ENCODE results near the gene SMIM15.

Gene SMIM15

GRCh38 chr5:61115968-61116367, 46.3 kb downstream of the SMIM15 start:
- no peak overlapping the region for H3K9ac ChIP-seq (ENCODE audit: low read length)
- H3F3A ChIP-seq (ENCODE audit: insufficient read depth, low read length): no peaks in the 10 kb centered on the region
- TF ChIP-seq EZH2phosphoT487 (IDR thresholded peaks at IDR 0.05; ENCODE audit: low read length): no peak
- TF ChIP-seq EZH2 (optimal IDR thresholded peaks at IDR 0.05; ENCODE audit: low read depth, low read length): no peak
- TF ChIP-seq CTCF (IDR thresholded peaks at IDR 0.05; ENCODE audit: low read length): no peak
- DNase-seq: peak; percentile 70
- no peaks in the 10 kb centered on the region for H3K9me3 ChIP-seq (replicated peaks; ENCODE audit: insufficient read depth, low read length)
- H3K79me2 ChIP-seq (ENCODE audit: low read length): no peaks in the 10 kb centered on the region
- no peak overlapping the region for H3K27ac ChIP-seq (ENCODE audit: low read length)
- no peaks in the 10 kb centered on the region for H3K36me3 ChIP-seq (replicated peaks; ENCODE audit: insufficient read depth, low read length)
- H3K27me3 ChIP-seq (replicated peaks; ENCODE audit: insufficient read depth, low read length): no peaks in the 10 kb centered on the region
- H4K20me1 ChIP-seq (ENCODE audit: insufficient read depth, low read length): no peaks in the 10 kb centered on the region
- no peak overlapping the region for H2AFZ ChIP-seq (ENCODE audit: low read length)
- no peaks in the 10 kb centered on the region for H3K9me2 ChIP-seq (replicated peaks; ENCODE audit: insufficient read depth, low read length)
- H3K4me2 ChIP-seq (ENCODE audit: low read depth, low read length): no peak overlapping the region
- H3K4me3 ChIP-seq (ENCODE audit: low read length): no peak overlapping the region
- 0 out of 2 replicates have a peak, but pooled peaks cover 4% of the 10 kb centered on the region for H3K4me1 ChIP-seq (ENCODE audit: low read length)

- DNase-seq: no peak
- Histone ChIP-seq H3K9me2 (replicated peaks; ENCODE audit: insufficient read depth, low read length) (no peaks in the 10 kb centered on the region), H3K27me3 (replicated peaks; ENCODE audit: insufficient read depth, low read length) (no peaks in the 10 kb centered on the region), H3K4me2 (ENCODE audit: low read depth, low read length) (no peak overlapping the region), H4K20me1 (ENCODE audit: insufficient read depth, low read length) (no peaks in the 10 kb centered on the region), H3K4me3 (ENCODE audit: low read length) (no peak overlapping the region), H3F3A (ENCODE audit: insufficient read depth, low read length) (no peaks in the 10 kb centered on the region), H2AFZ (ENCODE audit: low read length) (no peak overlapping the region), H3K79me2 (ENCODE audit: low read length) (no peaks in the 10 kb centered on the region), H3K9me3 (replicated peaks; ENCODE audit: insufficient read depth, low read length) (no peaks in the 10 kb centered on the region), H3K27ac (ENCODE audit: low read length) (no peak overlapping the region), H3K4me1 (ENCODE audit: low read length) (0 out of 2 replicates have a peak, but pooled peaks cover 4% of the 10 kb centered on the region), H3K9ac (ENCODE audit: low read length) (no peak overlapping the region), H3K36me3 (replicated peaks; ENCODE audit: insufficient read depth, low read length) (no peaks in the 10 kb centered on the region)
- TF ChIP-seq CTCF (IDR thresholded peaks at IDR 0.05; ENCODE audit: low read length) (no peak), EZH2phosphoT487 (IDR thresholded peaks at IDR 0.05; ENCODE audit: low read length) (no peak), EZH2 (optimal IDR thresholded peaks at IDR 0.05; ENCODE audit: low read depth, low read length) (no peak)
These were observed 47.8 kb downstream of the SMIM15 start for GRCh38 chr5:61114441-61114840.

All from MM.1S (cell line).